ENCODE results near the gene MPO.

- TF ChIP-seq AFF4 (CRISPR knock-in tag; IDR thresholded peaks at IDR 0.05), result no peak
- no peak for TF ChIP-seq EZH2 (IDR thresholded peaks at IDR 0.05; ENCODE audit: borderline replicate concordance, low read depth, low read length)
- TF ChIP-seq RBM15 (IDR thresholded peaks at IDR 0.05; ENCODE audit: insufficient read depth, low read length), result no peak
- TF ChIP-seq POLR2A (conservative IDR thresholded peaks at IDR 0.05), result no peak
- TF ChIP-seq, protein P1, sequence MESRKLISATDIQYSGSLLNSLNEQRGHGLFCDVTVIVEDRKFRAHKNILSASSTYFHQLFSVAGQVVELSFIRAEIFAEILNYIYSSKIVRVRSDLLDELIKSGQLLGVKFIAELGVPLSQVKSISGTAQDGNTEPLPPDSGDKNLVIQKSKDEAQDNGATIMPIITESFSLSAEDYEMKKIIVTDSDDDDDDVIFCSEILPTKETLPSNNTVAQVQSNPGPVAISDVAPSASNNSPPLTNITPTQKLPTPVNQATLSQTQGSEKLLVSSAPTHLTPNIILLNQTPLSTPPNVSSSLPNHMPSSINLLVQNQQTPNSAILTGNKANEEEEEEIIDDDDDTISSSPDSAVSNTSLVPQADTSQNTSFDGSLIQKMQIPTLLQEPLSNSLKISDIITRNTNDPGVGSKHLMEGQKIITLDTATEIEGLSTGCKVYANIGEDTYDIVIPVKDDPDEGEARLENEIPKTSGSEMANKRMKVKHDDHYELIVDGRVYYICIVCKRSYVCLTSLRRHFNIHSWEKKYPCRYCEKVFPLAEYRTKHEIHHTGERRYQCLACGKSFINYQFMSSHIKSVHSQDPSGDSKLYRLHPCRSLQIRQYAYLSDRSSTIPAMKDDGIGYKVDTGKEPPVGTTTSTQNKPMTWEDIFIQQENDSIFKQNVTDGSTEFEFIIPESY (CRISPR knock-in tag; IDR thresholded peaks at IDR 0.05), result no peak
- TF ChIP-seq, protein P2, sequence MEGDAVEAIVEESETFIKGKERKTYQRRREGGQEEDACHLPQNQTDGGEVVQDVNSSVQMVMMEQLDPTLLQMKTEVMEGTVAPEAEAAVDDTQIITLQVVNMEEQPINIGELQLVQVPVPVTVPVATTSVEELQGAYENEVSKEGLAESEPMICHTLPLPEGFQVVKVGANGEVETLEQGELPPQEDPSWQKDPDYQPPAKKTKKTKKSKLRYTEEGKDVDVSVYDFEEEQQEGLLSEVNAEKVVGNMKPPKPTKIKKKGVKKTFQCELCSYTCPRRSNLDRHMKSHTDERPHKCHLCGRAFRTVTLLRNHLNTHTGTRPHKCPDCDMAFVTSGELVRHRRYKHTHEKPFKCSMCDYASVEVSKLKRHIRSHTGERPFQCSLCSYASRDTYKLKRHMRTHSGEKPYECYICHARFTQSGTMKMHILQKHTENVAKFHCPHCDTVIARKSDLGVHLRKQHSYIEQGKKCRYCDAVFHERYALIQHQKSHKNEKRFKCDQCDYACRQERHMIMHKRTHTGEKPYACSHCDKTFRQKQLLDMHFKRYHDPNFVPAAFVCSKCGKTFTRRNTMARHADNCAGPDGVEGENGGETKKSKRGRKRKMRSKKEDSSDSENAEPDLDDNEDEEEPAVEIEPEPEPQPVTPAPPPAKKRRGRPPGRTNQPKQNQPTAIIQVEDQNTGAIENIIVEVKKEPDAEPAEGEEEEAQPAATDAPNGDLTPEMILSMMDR (IDR thresholded peaks at IDR 0.05 in 2 of 3, conservative IDR thresholded peaks at IDR 0.05 in 1 of 3; ENCODE audit: insufficient read depth in 2 of 3, low read depth in 1 of 3, low read length in 3 of 3), result no peak
- TF ChIP-seq RCOR1 (IDR thresholded peaks at IDR 0.05; ENCODE audit: borderline replicate concordance in 1 of 2, low read depth in 2 of 2, low read length in 2 of 2), result no peak
- TF ChIP-seq ZNF512 (tag; IDR thresholded peaks at IDR 0.05), result no peak
- no peak for TF ChIP-seq TCF7 (IDR thresholded peaks at IDR 0.05; ENCODE audit: borderline replicate concordance)
Observed at GRCh38 chr17:58314706-58315015, 33.9 kb upstream of the MPO start.
